ENCODE results near the gene EGFR. TPM values are rescaled to one million over a fixed set of nuclear protein-coding genes. Genes with fewer than 3 reads are reported as not detected.

EGFR gene
- polyA plus RNA-seq, 1 of the 3 experiments (the other 2 are of a cell fraction): 37.6 TPM

GRCh38 chr7:55044371-55044717, 25.5 kb downstream of the EGFR start:
- no peak overlapping the region for H3K27ac ChIP-seq (ENCODE audit: low read depth in 2 of 2, low read length in 1 of 2)
- TF ChIP-seq MXI1 (IDR thresholded peaks at IDR 0.05; ENCODE audit: low read depth, low read length) (no peak), ELF1 (IDR thresholded peaks at IDR 0.05) (no peak), POLR2AphosphoS5 (IDR thresholded peaks at IDR 0.05; ENCODE audit: low read depth, low read length) (no peak), FOXJ3 (CRISPR knock-in tag; IDR thresholded peaks at IDR 0.05) (no peak), TCF12 (IDR thresholded peaks at IDR 0.05) (no peak), JUND (IDR thresholded peaks at IDR 0.05) (no peak), EP300 (IDR thresholded peaks at IDR 0.05; ENCODE audit: borderline replicate concordance in 1 of 2, low read depth in 1 of 2, low read length in 1 of 2) (no peak), NFIC (IDR thresholded peaks at IDR 0.05; ENCODE audit: borderline replicate concordance) (no peak)
- POLR2A ChIA-PET: no interaction called here
- peaks cover 2 to 46% of the 10 kb centered on the region in 2 experiments for H3K36me3 ChIP-seq (replicated peaks in 1 of 2; ENCODE audit: control insufficient read depth in 1 of 2, insufficient read depth in 2 of 2, low read length in 1 of 2)
- DNase-seq: no peak
- peaks cover 99% of the 10 kb centered on the region for H3K79me2 ChIP-seq (ENCODE audit: insufficient read depth)
- H3K4me3 ChIP-seq (ENCODE audit: low read depth in 2 of 2, low read length in 1 of 2): no peak overlapping the region
- WGBS (ENCODE audit: low lambda C conversion rate): 97% methylated on average over 6 of the region's 6 CpGs
- CTCF ChIA-PET: interaction anchor here (1.2 to 3.2 kb wide), 4 partner anchors 10 to 211 kb away, joined by 3 to 27 read pairs (median 4); no protein-coding TSS in a partner anchor
- H3F3A ChIP-seq (replicated peaks; ENCODE audit: insufficient read depth): peaks cover 7% of the 10 kb centered on the region
- no peak overlapping the region for H3K9ac ChIP-seq
- H3K9me3 ChIP-seq: no peaks in the 10 kb centered on the region
- no peaks in the 10 kb centered on the region for H3K9me2 ChIP-seq
- no peaks in the 10 kb centered on the region for H3K27me3 ChIP-seq (ENCODE audit: insufficient read depth)
- H3K4me2 ChIP-seq: no peak overlapping the region
- no peak overlapping the region for H2AFZ ChIP-seq (ENCODE audit: low read depth)
- H3K4me1 ChIP-seq (ENCODE audit: control insufficient read depth in 1 of 2, insufficient read depth in 2 of 2, low read depth in 1 of 2, low read length in 1 of 2): no peaks in the 10 kb centered on the region; a peak in 2 of 4 replicates
- H4K20me1 ChIP-seq (ENCODE audit: insufficient read depth): peaks cover 98% of the 10 kb centered on the region

DNA sequence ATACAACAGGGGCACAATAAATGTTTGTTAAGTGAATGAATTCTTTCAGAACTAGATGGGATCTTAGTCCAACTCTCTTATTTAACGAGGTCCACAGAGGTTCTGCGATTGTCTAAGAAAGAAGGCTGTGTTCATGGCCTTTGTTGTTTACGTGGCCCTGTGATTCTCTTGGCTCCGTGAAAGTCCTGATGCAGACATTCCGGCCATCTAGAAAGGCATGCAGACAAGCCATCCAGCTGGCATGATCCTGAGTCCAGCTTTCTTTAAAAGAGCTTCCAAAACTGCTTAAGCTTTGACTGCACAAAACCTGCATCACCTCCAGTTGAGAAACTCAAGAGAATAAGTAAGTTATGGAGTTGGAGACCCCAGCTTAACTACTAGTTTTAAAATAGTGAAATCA, 26.0 kb downstream of the EGFR start:
- POLR2A ChIA-PET: no interaction called here
- H3K4me1 ChIP-seq (ENCODE audit: control insufficient read depth in 1 of 2, insufficient read depth in 2 of 2, low read depth in 1 of 2, low read length in 1 of 2): no peaks in the 10 kb centered on the region; a peak in 2 of 4 replicates
- no peaks in the 10 kb centered on the region for H3K27me3 ChIP-seq (ENCODE audit: insufficient read depth)
- peaks cover 7% of the 10 kb centered on the region for H3F3A ChIP-seq (replicated peaks; ENCODE audit: insufficient read depth)
- peaks cover 96% of the 10 kb centered on the region for H4K20me1 ChIP-seq (ENCODE audit: insufficient read depth)
- H3K9ac ChIP-seq: no peak overlapping the region
- H3K9me2 ChIP-seq: no peaks in the 10 kb centered on the region
- no peak overlapping the region for H3K4me2 ChIP-seq
- WGBS (ENCODE audit: low lambda C conversion rate): 97% methylated on average over 5 of the region's 5 CpGs
- DNase-seq: no peak
- no peak overlapping the region for H2AFZ ChIP-seq (ENCODE audit: low read depth)
- peaks cover 2 to 45% of the 10 kb centered on the region in 2 experiments for H3K36me3 ChIP-seq (replicated peaks in 1 of 2; ENCODE audit: control insufficient read depth in 1 of 2, insufficient read depth in 2 of 2, low read length in 1 of 2)
- CTCF ChIA-PET: interaction anchor here (1.2 to 3.2 kb wide), 4 partner anchors 10 to 210 kb away, joined by 3 to 27 read pairs (median 4); no protein-coding TSS in a partner anchor
- no peak overlapping the region for H3K4me3 ChIP-seq (ENCODE audit: low read depth in 2 of 2, low read length in 1 of 2)
- H3K9me3 ChIP-seq: no peaks in the 10 kb centered on the region
- H3K27ac ChIP-seq (ENCODE audit: low read depth in 2 of 2, low read length in 1 of 2): no peak overlapping the region
- H3K79me2 ChIP-seq (ENCODE audit: insufficient read depth): peaks cover 99% of the 10 kb centered on the region
- TF ChIP-seq, protein P1, sequence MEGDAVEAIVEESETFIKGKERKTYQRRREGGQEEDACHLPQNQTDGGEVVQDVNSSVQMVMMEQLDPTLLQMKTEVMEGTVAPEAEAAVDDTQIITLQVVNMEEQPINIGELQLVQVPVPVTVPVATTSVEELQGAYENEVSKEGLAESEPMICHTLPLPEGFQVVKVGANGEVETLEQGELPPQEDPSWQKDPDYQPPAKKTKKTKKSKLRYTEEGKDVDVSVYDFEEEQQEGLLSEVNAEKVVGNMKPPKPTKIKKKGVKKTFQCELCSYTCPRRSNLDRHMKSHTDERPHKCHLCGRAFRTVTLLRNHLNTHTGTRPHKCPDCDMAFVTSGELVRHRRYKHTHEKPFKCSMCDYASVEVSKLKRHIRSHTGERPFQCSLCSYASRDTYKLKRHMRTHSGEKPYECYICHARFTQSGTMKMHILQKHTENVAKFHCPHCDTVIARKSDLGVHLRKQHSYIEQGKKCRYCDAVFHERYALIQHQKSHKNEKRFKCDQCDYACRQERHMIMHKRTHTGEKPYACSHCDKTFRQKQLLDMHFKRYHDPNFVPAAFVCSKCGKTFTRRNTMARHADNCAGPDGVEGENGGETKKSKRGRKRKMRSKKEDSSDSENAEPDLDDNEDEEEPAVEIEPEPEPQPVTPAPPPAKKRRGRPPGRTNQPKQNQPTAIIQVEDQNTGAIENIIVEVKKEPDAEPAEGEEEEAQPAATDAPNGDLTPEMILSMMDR (IDR thresholded peaks at IDR 0.05): no peak
- no peak for TF ChIP-seq ELF1 (IDR thresholded peaks at IDR 0.05)
- no peak for TF ChIP-seq ZBTB33 (IDR thresholded peaks at IDR 0.05; ENCODE audit: borderline replicate concordance, low read depth)

Measured in SK-N-SH (cell line).